ENCODE results near the gene NBAS.

The NBAS gene

GRCh38 chr2:15149063-15149462, 412.1 kb downstream of the NBAS start:
- H3K36me3 ChIP-seq (ENCODE audit: insufficient read depth, low read length) = no peaks in the 10 kb centered on the region; the same call in 1 of the 2 replicates
- no peak overlapping the region for H3K9ac ChIP-seq (ENCODE audit: low read depth, low read length)
- no peaks in the 10 kb centered on the region for H3K4me1 ChIP-seq (ENCODE audit: insufficient read depth, low read length)
- no peaks in the 10 kb centered on the region for H3K9me3 ChIP-seq (ENCODE audit: control insufficient read depth, insufficient read depth, low read length)

DNA sequence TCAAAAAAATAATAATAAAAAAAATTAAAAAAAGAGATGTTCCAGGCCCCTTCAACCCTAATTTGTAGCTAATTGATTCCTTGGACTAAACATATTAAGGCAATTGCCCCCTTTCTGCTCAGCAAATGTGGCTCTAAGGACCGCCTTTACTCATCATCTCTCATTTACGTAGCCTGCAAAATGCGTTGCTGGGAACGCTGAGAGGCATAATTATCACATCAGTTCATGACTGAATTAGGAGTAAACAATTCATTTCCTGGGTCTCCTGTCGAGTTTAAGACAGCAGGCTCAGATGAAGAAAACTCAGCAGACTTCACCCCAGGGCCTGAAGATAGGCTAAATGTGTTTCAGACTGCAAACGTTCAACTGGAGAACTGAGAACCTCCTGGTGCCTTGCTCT, 413.5 kb downstream of the NBAS start:
- no peak overlapping the region for H3K9ac ChIP-seq (ENCODE audit: low read depth, low read length)
- no peaks in the 10 kb centered on the region for H3K36me3 ChIP-seq (ENCODE audit: insufficient read depth, low read length)
- H3K4me1 ChIP-seq (ENCODE audit: insufficient read depth, low read length) = no peaks in the 10 kb centered on the region
- no peaks in the 10 kb centered on the region for H3K9me3 ChIP-seq (ENCODE audit: control insufficient read depth, insufficient read depth, low read length)

- no peaks in the 10 kb centered on the region for H3K36me3 ChIP-seq (ENCODE audit: insufficient read depth, low read length)
- H3K4me1 ChIP-seq (ENCODE audit: insufficient read depth, low read length) = peaks cover 3% of the 10 kb centered on the region; the same call in 1 of the 2 replicates
- no peaks in the 10 kb centered on the region for H3K9me3 ChIP-seq (ENCODE audit: control insufficient read depth, insufficient read depth, low read length)
- no peak overlapping the region for H3K9ac ChIP-seq (ENCODE audit: low read depth, low read length)
Observed at GRCh38 chr2:15146960-15147359, 414.2 kb downstream of the NBAS start.

DNA sequence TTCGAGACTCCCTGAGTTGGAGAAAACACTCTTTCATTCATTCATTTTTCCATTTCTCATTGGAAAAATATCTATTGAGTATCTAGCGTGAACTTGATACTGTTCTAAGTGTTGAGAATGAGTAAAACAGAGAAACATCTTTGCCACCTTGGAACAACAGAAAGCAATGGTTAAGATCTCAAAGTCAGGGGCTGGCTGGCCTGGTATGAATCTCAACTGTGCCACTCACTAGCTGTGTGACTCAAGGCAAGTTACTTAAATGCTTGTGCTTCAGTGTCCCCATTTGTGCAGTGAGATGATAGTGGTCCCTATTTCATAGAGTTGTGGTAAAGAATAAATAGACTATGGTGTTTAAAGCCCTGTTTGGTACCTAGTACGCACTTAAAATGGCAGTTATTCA, 415.2 kb downstream of the NBAS start:
- Histone ChIP-seq H3K9ac (ENCODE audit: low read depth, low read length) (no peak overlapping the region), H3K36me3 (ENCODE audit: insufficient read depth, low read length) (no peaks in the 10 kb centered on the region), H3K4me1 (ENCODE audit: insufficient read depth, low read length) (peaks cover 4% of the 10 kb centered on the region; the same call in 1 of the 2 replicates), H3K9me3 (ENCODE audit: control insufficient read depth, insufficient read depth, low read length) (no peaks in the 10 kb centered on the region)

DNA sequence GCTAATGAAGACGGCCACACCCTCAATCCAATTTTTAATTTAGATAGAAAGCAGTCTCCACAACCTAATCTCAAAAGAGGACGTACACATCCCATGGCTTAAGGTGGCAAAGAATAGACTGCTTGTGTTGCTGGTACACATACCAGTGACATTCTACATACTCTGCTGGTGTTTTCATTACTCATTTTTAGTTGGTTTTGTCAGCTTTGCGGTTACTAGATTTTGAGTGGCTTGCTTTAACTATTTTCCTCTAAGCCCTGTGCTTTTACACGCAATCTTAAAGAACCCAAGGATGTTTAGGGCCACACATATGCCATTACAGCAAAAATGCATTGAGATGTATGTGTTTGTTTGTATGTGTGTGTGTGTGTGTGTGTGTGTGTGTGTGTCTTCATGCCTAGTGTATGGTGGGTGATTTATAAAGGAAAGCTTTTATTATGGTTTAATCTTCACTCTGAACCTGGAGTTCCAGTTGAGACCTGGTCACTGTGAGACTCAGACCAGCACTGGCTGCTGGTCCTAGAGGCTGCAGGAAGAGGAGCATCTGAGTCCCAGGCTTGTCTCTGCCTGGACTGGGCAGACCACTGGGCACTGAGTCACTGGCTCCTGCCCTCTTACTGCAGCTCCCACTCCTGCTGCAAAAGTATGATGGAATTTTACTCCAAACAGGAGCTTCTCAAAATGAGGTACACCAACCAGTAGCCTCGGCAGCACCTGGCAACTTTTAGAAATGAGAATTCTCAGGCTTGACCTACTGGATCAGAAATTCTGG, 415.9 kb downstream of the NBAS start:
- Histone ChIP-seq H3K9ac (ENCODE audit: low read depth, low read length) (no peak overlapping the region), H3K9me3 (ENCODE audit: control insufficient read depth, insufficient read depth, low read length) (no peaks in the 10 kb centered on the region), H3K36me3 (ENCODE audit: insufficient read depth, low read length) (no peaks in the 10 kb centered on the region), H3K4me1 (ENCODE audit: insufficient read depth, low read length) (peaks cover 4% of the 10 kb centered on the region; the same call in 1 of the 2 replicates)

GRCh38 chr2:15142069-15142689, 419.0 kb downstream of the NBAS start:
- Histone ChIP-seq H3K36me3 (ENCODE audit: insufficient read depth, low read length) (no peaks in the 10 kb centered on the region), H3K9me3 (ENCODE audit: control insufficient read depth, insufficient read depth, low read length) (no peaks in the 10 kb centered on the region), H3K4me1 (ENCODE audit: insufficient read depth, low read length) (peaks cover 4% of the 10 kb centered on the region; the same call in 1 of the 2 replicates), H3K9ac (ENCODE audit: low read depth, low read length) (no peak overlapping the region)

DNA sequence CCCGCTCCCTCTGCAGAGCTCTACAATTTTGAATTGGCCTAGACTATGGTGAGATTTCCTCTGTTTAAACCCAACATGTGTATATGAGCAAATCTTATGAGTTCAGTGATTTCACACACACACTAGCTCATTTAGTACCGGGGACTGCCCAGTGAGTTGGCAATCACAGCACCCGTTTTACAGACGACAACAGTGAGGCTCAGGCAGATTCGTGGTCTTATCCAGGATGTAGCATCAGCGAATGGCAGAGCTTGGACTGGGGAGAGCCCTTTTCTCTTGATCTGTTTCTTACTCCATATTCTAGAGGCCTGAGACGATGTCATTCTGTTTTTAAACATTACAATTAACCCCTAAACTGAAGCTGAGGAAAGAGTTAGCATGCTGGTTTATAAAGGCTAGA, 419.9 kb downstream of the NBAS start:
- H3K4me1 ChIP-seq (ENCODE audit: insufficient read depth, low read length) = peaks cover 4% of the 10 kb centered on the region; the same call in 1 of the 2 replicates
- no peak overlapping the region for H3K9ac ChIP-seq (ENCODE audit: low read depth, low read length)
- no peaks in the 10 kb centered on the region for H3K9me3 ChIP-seq (ENCODE audit: control insufficient read depth, insufficient read depth, low read length)
- no peaks in the 10 kb centered on the region for H3K36me3 ChIP-seq (ENCODE audit: insufficient read depth, low read length)

DNA sequence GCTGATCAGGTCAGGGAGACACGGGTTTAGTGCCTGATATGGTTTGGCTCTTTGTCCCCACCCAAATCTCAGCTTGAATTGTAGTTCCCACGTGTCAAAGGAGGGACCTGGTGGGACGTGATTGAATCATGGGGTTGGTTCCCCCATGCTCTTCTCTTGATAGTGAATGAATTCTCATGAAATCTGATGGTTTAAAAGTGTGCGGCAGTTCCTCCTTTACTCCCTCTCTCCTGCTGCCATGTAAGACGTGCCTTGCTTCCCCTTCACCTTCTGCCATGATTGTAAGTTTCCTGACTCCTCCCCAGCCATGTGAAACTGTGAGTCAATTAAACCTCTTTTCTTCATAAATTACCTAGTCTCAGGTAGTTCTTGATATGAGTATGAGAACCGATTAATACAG, 424.5 kb downstream of the NBAS start:
- Histone ChIP-seq H3K9me3 (ENCODE audit: control insufficient read depth, insufficient read depth, low read length) (no peaks in the 10 kb centered on the region), H3K36me3 (ENCODE audit: insufficient read depth, low read length) (no peaks in the 10 kb centered on the region), H3K9ac (ENCODE audit: low read depth, low read length) (no peak overlapping the region), H3K4me1 (ENCODE audit: insufficient read depth, low read length) (no peaks in the 10 kb centered on the region)

DNA sequence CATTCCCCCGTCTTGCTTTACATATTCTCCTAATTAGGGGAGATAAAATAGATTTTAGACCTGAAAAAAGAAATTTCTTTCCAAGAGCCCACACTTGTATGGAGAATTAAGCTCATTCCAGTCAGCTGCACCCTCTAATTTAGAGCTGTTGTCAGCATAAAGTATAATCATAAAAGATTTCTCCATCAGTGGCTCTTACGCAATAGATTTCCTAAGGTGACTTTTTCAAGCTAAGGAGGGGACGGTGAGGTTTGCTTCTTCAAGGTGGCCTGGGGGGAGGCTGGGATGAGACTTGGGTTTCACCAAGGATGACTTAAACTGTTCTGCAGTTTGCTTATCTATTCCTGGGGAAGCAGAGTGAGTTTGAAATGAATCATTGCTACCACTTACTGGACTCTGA, 426.2 kb downstream of the NBAS start:
- Histone ChIP-seq H3K36me3 (ENCODE audit: insufficient read depth, low read length) (no peaks in the 10 kb centered on the region), H3K4me1 (ENCODE audit: insufficient read depth, low read length) (no peaks in the 10 kb centered on the region), H3K9ac (ENCODE audit: low read depth, low read length) (no peak overlapping the region), H3K9me3 (ENCODE audit: control insufficient read depth, insufficient read depth, low read length) (no peaks in the 10 kb centered on the region)

- no peak overlapping the region for H3K9ac ChIP-seq (ENCODE audit: low read depth, low read length)
- H3K9me3 ChIP-seq (ENCODE audit: control insufficient read depth, insufficient read depth, low read length) = no peaks in the 10 kb centered on the region
- no peaks in the 10 kb centered on the region for H3K36me3 ChIP-seq (ENCODE audit: insufficient read depth, low read length)
- no peaks in the 10 kb centered on the region for H3K4me1 ChIP-seq (ENCODE audit: insufficient read depth, low read length)
Observed at GRCh38 chr2:15133461-15133860, 427.7 kb downstream of the NBAS start.

GRCh38 chr2:15128846-15129245, 432.3 kb downstream of the NBAS start:
- Histone ChIP-seq H3K36me3 (ENCODE audit: insufficient read depth, low read length) (no peaks in the 10 kb centered on the region), H3K9me3 (ENCODE audit: control insufficient read depth, insufficient read depth, low read length) (no peaks in the 10 kb centered on the region; the same call in 1 of the 2 replicates), H3K9ac (ENCODE audit: low read depth, low read length) (no peak overlapping the region), H3K4me1 (ENCODE audit: insufficient read depth, low read length) (no peaks in the 10 kb centered on the region)

DNA sequence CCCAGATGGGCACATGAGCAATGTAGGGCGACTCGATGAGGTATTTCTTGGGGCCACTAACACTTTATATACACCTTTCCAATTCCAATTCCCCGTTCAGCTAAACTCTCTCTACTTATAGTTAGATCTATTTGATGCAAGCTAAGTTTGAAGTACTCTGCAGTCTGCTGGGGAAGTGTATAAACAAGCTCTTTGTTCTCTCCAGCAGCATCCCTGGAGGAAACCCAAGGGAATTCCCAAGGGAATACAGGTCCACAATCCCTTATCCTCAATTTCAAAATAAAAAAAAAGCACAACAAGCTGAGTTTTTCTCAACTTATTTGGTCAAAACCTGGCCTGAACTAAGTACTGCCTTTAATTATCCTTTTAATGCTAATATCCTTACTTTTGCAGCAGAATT, 433.3 kb downstream of the NBAS start:
- H3K9ac ChIP-seq (ENCODE audit: low read depth, low read length) = no peak overlapping the region
- no peaks in the 10 kb centered on the region for H3K36me3 ChIP-seq (ENCODE audit: insufficient read depth, low read length)

DNA sequence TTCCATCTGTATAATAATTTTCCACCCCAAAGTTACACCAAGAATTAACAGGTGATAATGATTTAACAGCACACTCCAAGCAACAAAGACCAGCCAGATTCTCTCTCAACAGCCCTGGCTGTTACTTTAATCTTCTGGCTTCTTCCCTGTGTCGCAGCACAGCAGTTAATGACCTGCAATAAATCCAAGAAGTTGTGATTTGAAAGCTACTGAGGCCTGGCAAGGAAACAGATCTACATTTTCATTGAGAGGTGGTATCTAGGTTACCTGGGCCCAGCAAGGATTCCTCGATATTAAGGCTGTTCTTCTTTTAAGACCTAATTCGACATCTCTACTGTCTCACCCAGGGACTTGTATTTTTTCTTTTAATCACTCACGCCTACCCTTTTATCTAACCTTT, 433.8 kb downstream of the NBAS start:
- Histone ChIP-seq H3K9me3 (ENCODE audit: control insufficient read depth, insufficient read depth, low read length) (peaks cover under 1% of the 10 kb centered on the region), H3K36me3 (ENCODE audit: insufficient read depth, low read length) (no peaks in the 10 kb centered on the region), H3K4me1 (ENCODE audit: insufficient read depth, low read length) (no peaks in the 10 kb centered on the region), H3K9ac (ENCODE audit: low read depth, low read length) (no peak overlapping the region)

More for the DNA sequence above, 433.3 kb downstream of the NBAS start:
- Histone ChIP-seq H3K9me3 (ENCODE audit: control insufficient read depth, insufficient read depth, low read length) (no peaks in the 10 kb centered on the region; the same call in 1 of the 2 replicates), H3K4me1 (ENCODE audit: insufficient read depth, low read length) (no peaks in the 10 kb centered on the region)

- no peaks in the 10 kb centered on the region for H3K36me3 ChIP-seq (ENCODE audit: insufficient read depth, low read length)
Observed at GRCh38 chr2:15126373-15126772, 434.8 kb downstream of the NBAS start.

DNA sequence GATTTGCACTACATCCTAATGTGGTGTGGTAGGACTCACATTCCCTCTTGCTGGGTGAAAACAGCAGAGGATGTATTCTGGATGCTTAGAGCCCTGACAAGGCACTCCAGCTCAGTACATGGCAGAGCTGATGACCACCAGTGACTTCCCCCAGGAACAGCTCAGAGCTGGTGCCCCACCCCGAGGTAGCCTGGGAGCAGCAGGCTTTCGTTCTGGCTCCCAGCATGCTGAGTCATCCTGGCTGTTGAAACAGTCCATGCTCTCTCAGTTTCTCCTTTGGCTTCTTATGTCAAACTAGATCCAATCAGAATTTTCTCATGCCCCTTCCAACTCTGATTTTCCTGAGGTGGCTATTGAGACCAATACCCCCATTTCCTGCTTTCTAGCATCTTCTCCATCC, 438.2 kb downstream of the NBAS start:
- no peak overlapping the region for H3K9ac ChIP-seq (ENCODE audit: low read depth, low read length)

More at GRCh38 chr2:15126373-15126772, 434.8 kb downstream of the NBAS start:
- Histone ChIP-seq H3K9ac (ENCODE audit: low read depth, low read length) (no peak overlapping the region), H3K4me1 (ENCODE audit: insufficient read depth, low read length) (no peaks in the 10 kb centered on the region), H3K9me3 (ENCODE audit: control insufficient read depth, insufficient read depth, low read length) (peaks cover 2% of the 10 kb centered on the region)

More for the DNA sequence above, 438.2 kb downstream of the NBAS start:
- Histone ChIP-seq H3K36me3 (ENCODE audit: insufficient read depth, low read length) (no peaks in the 10 kb centered on the region), H3K4me1 (ENCODE audit: insufficient read depth, low read length) (peaks cover 9% of the 10 kb centered on the region; the same call in 1 of the 2 replicates), H3K9me3 (ENCODE audit: control insufficient read depth, insufficient read depth, low read length) (peaks cover 2% of the 10 kb centered on the region)

Data from ES-I3 (cell line).